ENCODE data around the gene LILRA2. TPM values are rescaled to one million over a fixed set of nuclear protein-coding genes. Genes with fewer than 3 reads are reported as not detected.

Gene LILRA2
- total and polyA plus RNA-seq, 8 donors, result 0.86 to 39.7 (median 1.1) TPM

DNA sequence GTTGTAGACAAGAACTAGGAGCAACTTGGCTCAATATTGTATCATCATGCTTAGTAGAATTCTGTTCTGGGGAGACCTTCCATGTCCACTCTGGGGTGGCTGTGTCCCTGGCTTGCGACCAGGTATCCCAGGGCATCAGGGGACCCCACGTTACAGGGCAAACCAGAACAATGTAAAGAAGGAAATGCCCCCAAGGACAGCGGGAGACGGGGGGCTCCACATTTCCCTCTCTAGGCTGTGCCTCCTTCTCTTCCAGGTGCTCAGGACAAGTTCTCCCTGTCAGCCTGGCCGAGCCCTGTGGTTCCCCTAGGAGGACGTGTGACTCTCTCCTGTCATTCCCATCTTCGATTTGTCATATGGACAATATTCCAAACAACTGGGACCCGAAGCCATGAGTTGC lies 40.1 kb upstream of the LILRA2 start:
- Histone ChIP-seq H3K4me3 (no peak overlapping the region), H3K36me3 (no peaks in the 10 kb centered on the region), H3K27me3 (peaks cover 7 to 89% of the 10 kb centered on the region in 2 donors), H3K4me1 (no peaks in the 10 kb centered on the region), H3K27ac (no peak overlapping the region), H3K9me3 (no peaks in the 10 kb centered on the region)
- intact Hi-C loops (cut with DNase I), result no loop called here
- TF ChIP-seq, protein P1, sequence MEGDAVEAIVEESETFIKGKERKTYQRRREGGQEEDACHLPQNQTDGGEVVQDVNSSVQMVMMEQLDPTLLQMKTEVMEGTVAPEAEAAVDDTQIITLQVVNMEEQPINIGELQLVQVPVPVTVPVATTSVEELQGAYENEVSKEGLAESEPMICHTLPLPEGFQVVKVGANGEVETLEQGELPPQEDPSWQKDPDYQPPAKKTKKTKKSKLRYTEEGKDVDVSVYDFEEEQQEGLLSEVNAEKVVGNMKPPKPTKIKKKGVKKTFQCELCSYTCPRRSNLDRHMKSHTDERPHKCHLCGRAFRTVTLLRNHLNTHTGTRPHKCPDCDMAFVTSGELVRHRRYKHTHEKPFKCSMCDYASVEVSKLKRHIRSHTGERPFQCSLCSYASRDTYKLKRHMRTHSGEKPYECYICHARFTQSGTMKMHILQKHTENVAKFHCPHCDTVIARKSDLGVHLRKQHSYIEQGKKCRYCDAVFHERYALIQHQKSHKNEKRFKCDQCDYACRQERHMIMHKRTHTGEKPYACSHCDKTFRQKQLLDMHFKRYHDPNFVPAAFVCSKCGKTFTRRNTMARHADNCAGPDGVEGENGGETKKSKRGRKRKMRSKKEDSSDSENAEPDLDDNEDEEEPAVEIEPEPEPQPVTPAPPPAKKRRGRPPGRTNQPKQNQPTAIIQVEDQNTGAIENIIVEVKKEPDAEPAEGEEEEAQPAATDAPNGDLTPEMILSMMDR (IDR thresholded peaks at IDR 0.05), result no peak
- no peak for DNase-seq
- ATAC-seq, result no peak

DNA sequence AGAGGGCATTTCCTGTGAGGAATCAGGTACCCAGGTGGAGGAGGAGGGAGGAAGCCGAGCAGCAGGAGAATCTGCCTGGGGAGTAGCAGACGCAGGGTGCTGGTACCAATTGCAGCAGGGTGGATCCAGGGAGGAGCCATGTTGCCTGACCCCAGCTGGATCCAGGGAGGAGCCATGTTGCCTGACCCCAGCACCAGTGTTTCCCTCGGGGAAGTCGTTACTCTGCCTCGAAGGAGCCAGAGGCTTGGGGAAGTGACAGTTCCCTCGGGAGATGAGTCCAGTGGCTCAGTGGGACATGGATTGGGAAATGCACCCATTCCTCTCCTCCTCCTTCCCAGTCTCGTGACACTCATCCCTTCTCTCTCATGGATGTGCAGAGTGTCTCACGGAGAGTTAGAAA lies 39.4 kb upstream of the LILRA2 start:
- DNase-seq (no peak), ATAC-seq (no peak)
- intact Hi-C loops (cut with DNase I), result no loop called here
- no peaks in the 10 kb centered on the region for H3K36me3 ChIP-seq
- H3K27me3 ChIP-seq, result peaks cover 7 to 90% of the 10 kb centered on the region in 2 donors
- no peak overlapping the region for H3K4me3 ChIP-seq
- no peaks in the 10 kb centered on the region for H3K4me1 ChIP-seq
- no peaks in the 10 kb centered on the region for H3K9me3 ChIP-seq
- no peak overlapping the region for H3K27ac ChIP-seq
- TF ChIP-seq, protein P1 (IDR thresholded peaks at IDR 0.05), result no peak

DNA sequence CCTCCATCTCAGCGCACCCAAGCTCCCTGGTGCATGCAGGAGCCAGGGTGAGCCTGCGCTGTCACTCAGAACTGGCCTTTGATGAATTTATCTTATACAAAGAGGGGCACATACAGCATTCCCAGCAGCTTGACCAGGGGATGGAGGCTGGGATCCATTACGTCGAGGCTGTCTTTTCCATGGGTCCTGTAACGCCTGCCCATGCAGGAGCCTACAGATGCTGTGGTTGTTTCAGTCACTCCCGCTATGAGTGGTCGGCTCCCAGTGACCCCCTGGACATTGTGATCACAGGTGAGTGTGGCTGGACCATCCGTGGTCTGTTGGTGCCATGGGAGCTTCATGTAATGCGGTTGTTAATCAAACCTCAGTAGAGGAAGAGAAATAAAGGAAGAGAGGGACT lies 38.0 kb upstream of the LILRA2 start:
- H3K9me3 ChIP-seq, result no peaks in the 10 kb centered on the region
- ATAC-seq (no peak), DNase-seq (no peak)
- no peaks in the 10 kb centered on the region for H3K4me1 ChIP-seq
- TF ChIP-seq, protein P1 (IDR thresholded peaks at IDR 0.05), result no peak
- no peak overlapping the region for H3K27ac ChIP-seq
- no peak overlapping the region for H3K4me3 ChIP-seq
- no peaks in the 10 kb centered on the region for H3K36me3 ChIP-seq
- intact Hi-C loops (cut with DNase I), result no loop called here
- peaks cover 0 to 86% of the 10 kb centered on the region in 2 donors for H3K27me3 ChIP-seq

DNA sequence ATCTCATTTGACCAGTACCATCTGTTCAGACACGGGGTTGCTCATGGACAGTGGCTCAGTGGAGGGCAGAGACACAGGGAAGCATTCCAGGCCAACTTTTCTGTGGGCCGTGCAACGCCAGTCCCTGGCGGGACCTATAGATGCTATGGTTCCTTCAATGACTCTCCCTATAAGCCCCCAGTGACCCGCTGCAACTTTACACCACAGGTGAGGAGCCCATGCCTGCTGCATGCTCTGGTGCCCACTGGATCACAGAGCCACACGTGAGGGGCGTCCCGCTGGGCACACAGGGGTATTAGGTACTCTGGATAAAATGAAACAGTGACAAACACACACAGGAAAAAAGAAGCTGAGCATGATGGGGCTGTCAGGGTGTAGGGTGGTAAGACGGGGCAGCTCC lies 36.6 kb upstream of the LILRA2 start:
- no peak overlapping the region for H3K4me3 ChIP-seq
- no peaks in the 10 kb centered on the region for H3K36me3 ChIP-seq
- no peak for ATAC-seq
- TF ChIP-seq, protein P1 (IDR thresholded peaks at IDR 0.05), result no peak
- intact Hi-C loops (cut with DNase I), result no loop called here
- no peaks in the 10 kb centered on the region for H3K4me1 ChIP-seq
- no peak for DNase-seq
- peaks cover 0 to 89% of the 10 kb centered on the region in 2 donors for H3K27me3 ChIP-seq
- no peak overlapping the region for H3K27ac ChIP-seq
- H3K9me3 ChIP-seq, result no peaks in the 10 kb centered on the region

DNA sequence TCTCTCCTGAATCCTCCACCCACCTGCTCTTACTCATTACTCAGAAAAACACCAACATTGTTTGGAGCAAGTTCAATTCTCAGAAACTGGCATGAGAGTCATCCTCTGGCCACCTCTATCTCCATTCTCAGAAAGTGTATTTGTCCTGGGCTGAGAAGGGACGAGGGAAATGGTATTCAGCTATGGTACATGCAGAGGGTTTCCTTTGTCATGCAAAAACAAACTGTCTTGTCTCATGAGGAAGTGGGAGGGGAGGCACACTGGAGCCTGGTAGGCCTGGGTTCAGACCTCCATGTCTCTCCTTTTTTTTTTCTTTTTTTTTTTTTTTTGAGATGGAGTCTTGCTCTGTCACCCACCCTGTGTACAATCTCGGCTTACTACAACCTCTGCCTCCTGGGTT lies 31.9 kb upstream of the LILRA2 start:
- no peaks in the 10 kb centered on the region for H3K36me3 ChIP-seq
- H3K27me3 ChIP-seq, result peaks cover 0 to 61% of the 10 kb centered on the region in 2 donors
- no peak overlapping the region for H3K27ac ChIP-seq
- H3K9me3 ChIP-seq, result no peaks in the 10 kb centered on the region
- no peak for DNase-seq
- TF ChIP-seq, protein P1 (IDR thresholded peaks at IDR 0.05), result no peak
- H3K4me1 ChIP-seq, result no peaks in the 10 kb centered on the region
- intact Hi-C loops (cut with DNase I), result no loop called here
- no peak overlapping the region for H3K4me3 ChIP-seq
- no peak for ATAC-seq
